A549 treated with AZD9567 at 1 μM for 4 hours (cell line): ENCODE data around the gene TSNAXIP1. TPM values are rescaled to one million over a fixed set of nuclear protein-coding genes. Genes with fewer than 3 reads are reported as not detected.

Experiments used
- total RNA-seq: library from RNA; stranded (reverse); fragments of 200-300 nt; extraction: Qiagen RNA extraction; gene quantifications from 5 replicates; pipeline ENCODE4 v1.2.3, GENCODE V29; 2022; ENCODE audit not compliant: insufficient read depth

The TSNAXIP1 gene, protein sequence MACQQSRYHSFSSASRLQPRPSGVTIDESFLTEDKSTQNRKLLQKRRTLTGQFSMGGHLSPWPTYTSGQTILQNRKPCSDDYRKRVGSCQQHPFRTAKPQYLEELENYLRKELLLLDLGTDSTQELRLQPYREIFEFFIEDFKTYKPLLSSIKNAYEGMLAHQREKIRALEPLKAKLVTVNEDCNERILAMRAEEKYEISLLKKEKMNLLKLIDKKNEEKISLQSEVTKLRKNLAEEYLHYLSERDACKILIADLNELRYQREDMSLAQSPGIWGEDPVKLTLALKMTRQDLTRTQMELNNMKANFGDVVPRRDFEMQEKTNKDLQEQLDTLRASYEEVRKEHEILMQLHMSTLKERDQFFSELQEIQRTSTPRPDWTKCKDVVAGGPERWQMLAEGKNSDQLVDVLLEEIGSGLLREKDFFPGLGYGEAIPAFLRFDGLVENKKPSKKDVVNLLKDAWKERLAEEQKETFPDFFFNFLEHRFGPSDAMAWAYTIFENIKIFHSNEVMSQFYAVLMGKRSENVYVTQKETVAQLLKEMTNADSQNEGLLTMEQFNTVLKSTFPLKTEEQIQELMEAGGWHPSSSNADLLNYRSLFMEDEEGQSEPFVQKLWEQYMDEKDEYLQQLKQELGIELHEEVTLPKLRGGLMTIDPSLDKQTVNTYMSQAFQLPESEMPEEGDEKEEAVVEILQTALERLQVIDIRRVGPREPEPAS
- 0.33 to 0.85 TPM (median 0.43 TPM) in 4 of 5 replicates, not detected in the other for total RNA-seq

GRCh38 chr16:67806428-67807147 lies at the start of gene TSNAXIP1, which contains the start of gene RANBP10:
Gene TSNAXIP1, plus strand, starts transcription at chr16:67806889. Its CDS starts 261 bp downstream, at chr16:67807150.
Gene RANBP10, minus strand, starts transcription at chr16:67806560. Its CDS starts 24 bp downstream, at chr16:67806536.

DNA sequence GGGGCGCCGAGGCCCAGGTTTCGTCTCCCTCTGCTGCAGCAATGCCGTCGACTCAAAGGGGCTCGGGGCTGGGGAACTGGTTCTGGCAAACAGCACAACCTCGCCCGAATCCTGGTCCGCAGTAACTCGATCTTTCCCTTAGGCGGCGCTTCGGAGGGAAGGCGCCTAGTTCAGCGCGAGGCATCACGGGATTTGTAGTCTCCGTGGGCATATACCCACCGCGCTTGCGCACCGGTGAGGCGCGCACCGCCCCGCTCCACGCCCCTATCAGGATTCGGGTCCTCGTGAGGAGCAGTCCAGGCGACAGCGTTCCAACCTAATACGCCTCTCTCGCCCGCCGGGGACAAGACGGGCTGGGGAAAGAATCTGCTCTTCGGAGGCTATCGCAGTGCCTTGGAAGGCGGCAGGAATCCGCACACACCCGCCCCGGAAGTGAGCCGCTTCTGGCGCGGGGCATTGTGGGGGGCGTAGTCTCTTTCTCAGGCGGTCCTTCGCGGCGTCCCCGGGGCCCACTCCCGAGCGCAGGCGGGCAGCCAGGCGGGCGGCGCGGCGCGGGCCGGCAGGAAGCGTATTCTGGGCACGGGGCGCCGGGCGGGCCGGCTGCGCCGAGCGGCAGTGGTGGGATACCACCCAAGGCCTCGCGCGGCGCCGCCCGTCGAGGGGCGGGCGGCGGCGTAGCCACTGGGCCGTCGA lies 35.3 kb downstream of the TSNAXIP1 start, which contains the start of gene THAP11:
Gene THAP11 (plus strand): TSS at position 505 of the 693 bp plus-strand sequence. CDS start 235 bp downstream, outside the sequence.

DNA sequence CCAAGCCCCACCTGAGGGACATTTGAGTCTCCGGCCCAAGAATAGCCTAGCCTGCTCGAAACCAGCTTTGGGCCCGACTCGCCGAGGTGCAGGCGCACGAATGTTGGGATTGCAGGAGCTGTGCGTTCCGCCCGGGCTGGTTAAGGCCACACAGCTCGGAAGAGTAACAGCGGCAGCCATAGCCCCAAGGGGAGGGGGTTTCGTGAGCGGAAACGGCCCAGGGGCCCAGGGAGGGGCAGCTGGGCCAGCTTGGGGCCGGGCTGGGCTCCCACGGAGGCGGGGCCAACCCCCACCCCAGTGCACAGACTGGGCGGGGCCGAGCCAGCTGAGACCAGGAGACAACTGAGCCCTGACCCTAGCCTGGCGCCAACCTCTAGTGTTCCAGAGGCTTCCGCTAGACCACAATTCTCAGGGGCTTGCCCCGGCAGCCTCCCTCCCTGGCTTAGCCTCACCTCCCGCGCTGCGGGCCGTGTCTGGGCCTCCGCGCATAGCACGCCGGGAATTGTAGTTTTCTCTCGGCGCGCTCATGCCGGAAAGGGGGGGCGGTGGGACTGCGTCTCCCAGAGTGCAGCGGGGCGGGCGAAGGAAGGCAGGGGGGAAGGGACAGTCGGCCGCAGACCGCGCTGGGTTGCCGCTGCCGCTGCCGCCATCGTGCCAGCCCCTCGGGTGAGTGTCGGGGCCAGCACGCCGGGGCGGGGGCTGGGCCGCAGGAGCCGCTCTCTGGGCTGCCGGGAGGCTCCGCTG lies 39.8 kb downstream of the TSNAXIP1 start, which contains the start of gene NUTF2:
Gene NUTF2 (plus strand): TSS at position 614 of the 744 bp plus-strand sequence. CDS start 18,198 bp downstream, outside the sequence.

GRCh38 chr16:67847064-67847861 lies 40.6 kb downstream of the TSNAXIP1 start, which contains the start of gene CENPT:
Gene CENPT, minus strand, starts transcription at chr16:67847693. Its CDS starts 13,834 bp downstream, at chr16:67833859.

GRCh38 chr16:67872631-67873434 lies 66.1 kb downstream of the TSNAXIP1 start, which contains the start of gene EDC4:
Gene EDC4, plus strand, starts transcription at chr16:67873052. Its CDS starts 210 bp downstream, at chr16:67873262.

Other genes starting within 250 kb of the TSNAXIP1 start
- gene CTCF, start 244.4 kb upstream of the TSNAXIP1 start, total RNA-seq = 32.8 to 40.3 TPM (median 34.0 TPM) in 5 replicates
- gene CARMIL2, start 161.7 kb upstream of the TSNAXIP1 start, total RNA-seq = 0.62 to 2.4 TPM (median 2.1 TPM) in 5 replicates
- gene ACD, start 146.6 kb upstream of the TSNAXIP1 start, total RNA-seq = 34.7 to 38.7 TPM (median 36.6 TPM) in 5 replicates
- 1.8 to 2.2 TPM (median 2.1 TPM) in 4 of 5 replicates, not detected in the other for gene PARD6A, start 145.9 kb upstream of the TSNAXIP1 start, total RNA-seq
- gene ENKD1, start 140.1 kb upstream of the TSNAXIP1 start, total RNA-seq = 3.3 to 12.0 TPM (median 10.3 TPM) in 5 replicates
- gene C16orf86, start 140.1 kb upstream of the TSNAXIP1 start, total RNA-seq = 0.10 to 0.20 TPM in 2 of 5 replicates, not detected in the others
- gene GFOD2, start 87.6 kb upstream of the TSNAXIP1 start, total RNA-seq = 8.9 to 18.3 TPM (median 17.8 TPM) in 5 replicates
- gene RANBP10, start 329 bp upstream of the TSNAXIP1 start, total RNA-seq = 9.5 to 10.9 TPM (median 10.2 TPM) in 5 replicates
- 23.4 to 41.0 TPM (median 38.1 TPM) in 5 replicates for gene THAP11, start 35.4 kb downstream of the TSNAXIP1 start, total RNA-seq
- gene NUTF2, start 40.0 kb downstream of the TSNAXIP1 start, total RNA-seq = 234 to 376 TPM (median 237 TPM) in 5 replicates
- 27.5 to 32.3 TPM (median 31.8 TPM) in 5 replicates for gene CENPT, start 40.8 kb downstream of the TSNAXIP1 start, total RNA-seq
- 38.5 to 68.1 TPM (median 65.8 TPM) in 5 replicates for gene EDC4, start 66.2 kb downstream of the TSNAXIP1 start, total RNA-seq
- gene NRN1L, start 78.0 kb downstream of the TSNAXIP1 start, total RNA-seq = 0.29 to 0.37 TPM in 2 of 5 replicates, not detected in the others
- gene PSKH1, start 86.4 kb downstream of the TSNAXIP1 start, total RNA-seq = 11.1 to 20.4 TPM (median 15.9 TPM) in 5 replicates
- 1.3 to 3.3 TPM (median 1.8 TPM) in 5 replicates for gene CTRL, start 125.0 kb downstream of the TSNAXIP1 start, total RNA-seq
- 33.9 to 55.6 TPM (median 53.0 TPM) in 5 replicates for gene PSMB10, start 130.0 kb downstream of the TSNAXIP1 start, total RNA-seq
- 3.2 to 14.0 TPM (median 12.7 TPM) in 5 replicates for gene LCAT, start 137.2 kb downstream of the TSNAXIP1 start, total RNA-seq
- 20.5 to 37.5 TPM (median 34.2 TPM) in 5 replicates for gene SLC12A4, start 161.7 kb downstream of the TSNAXIP1 start, total RNA-seq
- gene DPEP3, start 173.6 kb downstream of the TSNAXIP1 start, total RNA-seq = not detected in 5 replicates
- gene DPEP2, start 192.6 kb downstream of the TSNAXIP1 start, total RNA-seq = not detected in 5 replicates
- gene DPEP2NB, start 209.0 kb downstream of the TSNAXIP1 start, total RNA-seq = not detected in 5 replicates
- 17.5 to 22.0 TPM (median 21.0 TPM) in 5 replicates for gene DDX28, start 216.3 kb downstream of the TSNAXIP1 start, total RNA-seq
- 14.9 to 17.4 TPM (median 15.9 TPM) in 5 replicates for gene DUS2, start 216.4 kb downstream of the TSNAXIP1 start, total RNA-seq